HepG2 (cell line): ENCODE data around the gene CRYGA. TPM values are rescaled to one million over a fixed set of nuclear protein-coding genes. Genes with fewer than 3 reads are reported as not detected.
A peak's percentile ranks its signal among the peaks of the same experiment; 100 is the strongest.

Experiments
- DNMT3B ChIP-seq: conservative IDR thresholded peaks from 2 replicates; pipeline ENCODE4 v1.6.1; 2016; ENCODE audit warnings: missing biosample characterization, control low read depth
- FOSL2 ChIP-seq: sonication (generic); formaldehyde crosslinking; IDR thresholded peaks from 2 replicates; pipeline ENCODE4 v1.4.0; 2020; ENCODE audit warnings: missing genetic modification reagents
- FOXJ3 ChIP-seq: sonication (generic); formaldehyde crosslinking; IDR thresholded peaks from 2 replicates; pipeline ENCODE4 v1.4.0; 2020; ENCODE audit warnings: missing genetic modification reagents, mild to moderate bottlenecking, borderline replicate concordance
- JUN ChIP-seq: sonication (generic); formaldehyde crosslinking; IDR thresholded peaks from 2 replicates; pipeline ENCODE4 v1.4.0; 2020; ENCODE audit warnings: mild to moderate bottlenecking, missing genetic modification reagents
- KLF16 ChIP-seq, 2 experiments: sonication (generic) in 1 of 2; formaldehyde crosslinking in 1 of 2; IDR thresholded peaks; 2 replicates each; pipeline versions ENCODE4 v1.6.1 to v1.8.0; 2016 to 2023; ENCODE audit warnings: missing genetic modification reagents in 2 of 2, missing compliant biosample characterization in 1 of 2
- LCORL ChIP-seq, 2 experiments: fragments of 450-650 bp in 1 of 2; sonication (generic) in 1 of 2; formaldehyde crosslinking in 1 of 2; IDR thresholded peaks; 2 replicates each; pipeline versions ENCODE4 v1.5.0 to v1.6.1; 2017 to 2020; ENCODE audit warnings: antibody characterized with exemption in 1 of 2, missing genetic modification reagents in 1 of 2
- ONECUT2 ChIP-seq: sonication (generic); formaldehyde crosslinking; IDR thresholded peaks from 2 replicates; pipeline ENCODE4 v1.4.0; 2020; ENCODE audit warnings: missing genetic modification reagents
- SOX6 ChIP-seq, 2 experiments: fragments of 450-650 bp in 1 of 2; sonication (generic) in 1 of 2; formaldehyde crosslinking in 1 of 2; IDR thresholded peaks; 2 replicates each; pipeline versions ENCODE4 v1.4.0 to v1.6.1; 2017 to 2020; ENCODE audit warnings: antibody characterized with exemption in 1 of 2, mild to moderate bottlenecking in 1 of 2, missing genetic modification reagents in 1 of 2
- WIZ ChIP-seq: sonication (generic); formaldehyde crosslinking; IDR thresholded peaks from 2 replicates; pipeline ENCODE4 v1.5.1; 2020; ENCODE audit warnings: mild to moderate bottlenecking, missing genetic modification reagents
- ZBTB33 ChIP-seq: sonication (generic); formaldehyde crosslinking; IDR thresholded peaks from 2 replicates; pipeline ENCODE4 v1.4.0; 2020; ENCODE audit warnings: missing genetic modification reagents
- ZHX1 ChIP-seq: sonication (generic); formaldehyde crosslinking; IDR thresholded peaks from 2 replicates; pipeline ENCODE4 v1.8.1; 2022; ENCODE audit warnings: low read depth, mild to moderate bottlenecking, missing genetic modification reagents
- ZNF12 ChIP-seq: sonication (generic); formaldehyde crosslinking; IDR thresholded peaks from 2 replicates; pipeline ENCODE4 v1.5.0; 2020; ENCODE audit warnings: missing genetic modification reagents
- ZNF207 ChIP-seq: fragments of 450-650 bp; IDR thresholded peaks from 2 replicates; pipeline ENCODE4 v1.6.1; 2016; ENCODE audit warnings: antibody characterized with exemption, borderline replicate concordance
- ZNF275 ChIP-seq: sonication (generic); formaldehyde crosslinking; IDR thresholded peaks from 2 replicates; pipeline ENCODE4 v1.8.0; 2022; ENCODE audit warnings: missing genetic modification reagents, mild to moderate bottlenecking, inconsistent platforms, borderline replicate concordance
- ZNF687 ChIP-seq: sonication (generic); formaldehyde crosslinking; IDR thresholded peaks from 2 replicates; pipeline ENCODE4 v1.5.1; 2020; ENCODE audit warnings: mild to moderate bottlenecking, missing genetic modification reagents, moderate library complexity
- ZNF773 ChIP-seq: sonication (generic); formaldehyde crosslinking; IDR thresholded peaks from 2 replicates; pipeline ENCODE4 v1.4.0; 2020; ENCODE audit warnings: missing genetic modification reagents, borderline replicate concordance
- ZSCAN30 ChIP-seq: sonication (generic); formaldehyde crosslinking; IDR thresholded peaks from 2 replicates; pipeline ENCODE4 v1.5.0; 2020; ENCODE audit warnings: mild to moderate bottlenecking, missing genetic modification reagents
- polyA plus RNA-seq, 8 experiments: library from polyadenylated mRNA; depleted of rRNA in 3 of 8; stranded (reverse) in 7 of 8; unstranded in 1 of 8; fragments of >200 nt; fragmentation: Illumina TruSeq in 4 of 8; extraction: Trizol in 4 of 8; gene quantifications; 2 replicates each; pipeline versions ENCODE4 v1.2.1 to v1.2.3, GENCODE V29; 2011 to 2016; ENCODE audit warnings: low read depth in 4 of 8, missing spikeins in 1 of 8, mixed read lengths in 1 of 8; ENCODE audit not compliant: insufficient read depth in 1 of 8
- total RNA-seq, 5 experiments: library from RNA; depleted of rRNA; stranded (reverse); fragments of >200 nt; fragmentation: Illumina TruSeq; extraction: Trizol; gene quantifications; 2 replicates each; pipeline ENCODE4 v1.2.3, GENCODE V29; 2016; ENCODE audit warnings: low read depth in 1 of 5

CRYGA gene
- total and polyA plus RNA-seq, 2 of the 13 experiments (the other 11 are each of a cell fraction or from before 2014, with no cell fraction given): not detected

- TF ChIP-seq ZHX1 (CRISPR knock-in tag): no peak
- no peak for TF ChIP-seq ONECUT2 (CRISPR knock-in tag)
- TF ChIP-seq ZNF275 (CRISPR knock-in tag): no peak
- TF ChIP-seq FOSL2 (CRISPR knock-in tag): peak; percentile 79
- peak; percentile 52; the same call in 1 of the 2 replicates for TF ChIP-seq ZNF687
- no peak for TF ChIP-seq LCORL (IDR thresholded peaks at IDR 0.05)
- 0 out of 2 replicates have a peak, but pooled peaks have one; percentile 39 for TF ChIP-seq LCORL (CRISPR knock-in tag; IDR thresholded peaks at IDR 0.05)
- TF ChIP-seq ZNF773: no peak
- TF ChIP-seq ZSCAN30: 0 out of 2 replicates have a peak, but pooled peaks have one; percentile 43
- TF ChIP-seq ZNF207: no peak
- peak; percentile 78; the same call in 1 of the 2 replicates for TF ChIP-seq WIZ
- peak in 1 of 2 experiments; percentile 71; a peak in 1 of 4 replicates for TF ChIP-seq KLF16 (CRISPR knock-in tag; IDR thresholded peaks at IDR 0.05)
- TF ChIP-seq DNMT3B (CRISPR knock-in tag): no peak
- no peak for TF ChIP-seq JUN (CRISPR knock-in tag)
- no peak for TF ChIP-seq SOX6 (IDR thresholded peaks at IDR 0.05)
- peak; percentile 72 for TF ChIP-seq SOX6 (CRISPR knock-in tag; IDR thresholded peaks at IDR 0.05)
- no peak for TF ChIP-seq FOXJ3 (CRISPR knock-in tag)
- 0 out of 2 replicates have a peak, but pooled peaks have one; percentile 11 for TF ChIP-seq ZNF12
- TF ChIP-seq ZBTB33 (CRISPR knock-in tag): no peak
These were observed 27.3 kb downstream of the CRYGA start (continued) for GRCh38 chr2:208135794-208136715.
